Stimulated activated CD8-positive, alpha-beta memory T cell treated with anti-CD3 and anti-CD28 coated beads, Interleukin-12 subunit alpha, Interleukin-12 subunit beta, amount 100 ng/mL, for 24 hours (primary cell): Measurements from ENCODE around the gene TMOD1.
"Not testable (repeated sequence)": the region's sequence is repeated elsewhere in the genome, so short reads cannot be mapped to it uniquely, and the experiment has no call there.

Source experiments
- DNase-seq: peaks from one replicate; pipeline ENCODE4 v3.0.0-alpha.2; 2020; ENCODE audit errors: extremely low read depth

Gene TMOD1

GRCh38 chr9:97598461-97599288 is 97.2 kb downstream of the TMOD1 start:
- DNase-seq = peak; percentile 20

- DNase-seq = no peak
These were observed 97.9 kb downstream of the TMOD1 start for GRCh38 chr9:97599314-97599846.

- DNase-seq = no peak
These were observed 99.2 kb downstream of the TMOD1 start for GRCh38 chr9:97600531-97601227.

GRCh38 chr9:97601228-97601898 is 99.9 kb downstream of the TMOD1 start:
- no peak for DNase-seq

GRCh38 chr9:97602430-97602829 is 101.0 kb downstream of the TMOD1 start:
- no peak for DNase-seq

- no peak for DNase-seq
These were observed 103.6 kb downstream of the TMOD1 start for GRCh38 chr9:97604901-97605645.

- no peak for DNase-seq
These were observed 114.1 kb downstream of the TMOD1 start for GRCh38 chr9:97615439-97616072.

- DNase-seq = no peak
These were observed 116.5 kb downstream of the TMOD1 start for GRCh38 chr9:97617939-97618416.

GRCh38 chr9:97620063-97620462 is 118.6 kb downstream of the TMOD1 start:
- DNase-seq = not testable (repeated sequence)

GRCh38 chr9:97622483-97622882 is 121.0 kb downstream of the TMOD1 start:
- DNase-seq = not testable (repeated sequence)

GRCh38 chr9:97623946-97624345 is 122.5 kb downstream of the TMOD1 start:
- no peak for DNase-seq

GRCh38 chr9:97625620-97626019 is 124.2 kb downstream of the TMOD1 start:
- DNase-seq = no peak

GRCh38 chr9:97627624-97628023 is 126.2 kb downstream of the TMOD1 start:
- DNase-seq = no peak

GRCh38 chr9:97628668-97629067 is 127.2 kb downstream of the TMOD1 start:
- DNase-seq = no peak

GRCh38 chr9:97629156-97629555 is 127.7 kb downstream of the TMOD1 start:
- no peak for DNase-seq

- DNase-seq = no peak
These were observed 129.1 kb downstream of the TMOD1 start for GRCh38 chr9:97630591-97630990.

- DNase-seq = no peak
These were observed 130.9 kb downstream of the TMOD1 start for GRCh38 chr9:97632248-97632984.

GRCh38 chr9:97632985-97633858 is 131.8 kb downstream of the TMOD1 start, which contains the start of the genes NCBP1 and TSTD2:
Gene NCBP1 (plus strand): TSS chr9:97633821. CDS start chr9:97633882, 61 bp downstream.
Gene TSTD2 (minus strand): TSS chr9:97633368. CDS start chr9:97627562, 5,806 bp downstream.
- DNase-seq = peak; percentile 91
